ENCODE measurements around the gene CDH13.

Gene CDH13

GRCh38 chr16:83615141-83615952 lies 988.6 kb downstream of the CDH13 start:
- H3K9me3 ChIP-seq (ENCODE audit: insufficient read depth, low read length, severe bottlenecking), result no peaks in the 10 kb centered on the region
- H3K4me2 ChIP-seq (ENCODE audit: insufficient read depth, low read length), result no peak overlapping the region
- H2AFZ ChIP-seq (ENCODE audit: low read depth, low read length), result no peak overlapping the region
- TF ChIP-seq EZH2 (IDR thresholded peaks at IDR 0.05; ENCODE audit: borderline replicate concordance, low read depth, low read length, severe bottlenecking), result no peak
- TF ChIP-seq, protein P1, sequence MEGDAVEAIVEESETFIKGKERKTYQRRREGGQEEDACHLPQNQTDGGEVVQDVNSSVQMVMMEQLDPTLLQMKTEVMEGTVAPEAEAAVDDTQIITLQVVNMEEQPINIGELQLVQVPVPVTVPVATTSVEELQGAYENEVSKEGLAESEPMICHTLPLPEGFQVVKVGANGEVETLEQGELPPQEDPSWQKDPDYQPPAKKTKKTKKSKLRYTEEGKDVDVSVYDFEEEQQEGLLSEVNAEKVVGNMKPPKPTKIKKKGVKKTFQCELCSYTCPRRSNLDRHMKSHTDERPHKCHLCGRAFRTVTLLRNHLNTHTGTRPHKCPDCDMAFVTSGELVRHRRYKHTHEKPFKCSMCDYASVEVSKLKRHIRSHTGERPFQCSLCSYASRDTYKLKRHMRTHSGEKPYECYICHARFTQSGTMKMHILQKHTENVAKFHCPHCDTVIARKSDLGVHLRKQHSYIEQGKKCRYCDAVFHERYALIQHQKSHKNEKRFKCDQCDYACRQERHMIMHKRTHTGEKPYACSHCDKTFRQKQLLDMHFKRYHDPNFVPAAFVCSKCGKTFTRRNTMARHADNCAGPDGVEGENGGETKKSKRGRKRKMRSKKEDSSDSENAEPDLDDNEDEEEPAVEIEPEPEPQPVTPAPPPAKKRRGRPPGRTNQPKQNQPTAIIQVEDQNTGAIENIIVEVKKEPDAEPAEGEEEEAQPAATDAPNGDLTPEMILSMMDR (IDR thresholded peaks at IDR 0.05; ENCODE audit: borderline replicate concordance, extremely low read depth, low read length, poor library complexity, severe bottlenecking), result no peak
- no peaks in the 10 kb centered on the region for H3K79me2 ChIP-seq (ENCODE audit: insufficient read depth, low read length)
- H3K36me3 ChIP-seq (ENCODE audit: insufficient read depth, low read length), result no peaks in the 10 kb centered on the region
- no peaks in the 10 kb centered on the region for H3K4me1 ChIP-seq (ENCODE audit: insufficient read depth, low read length)
- no peak overlapping the region for H3K4me3 ChIP-seq (ENCODE audit: low read depth in 1 of 2, low read length in 2 of 2)
- H4K20me1 ChIP-seq (ENCODE audit: insufficient read depth, low read length), result no peaks in the 10 kb centered on the region
- no peak for DNase-seq
- H3K27ac ChIP-seq (ENCODE audit: low read length), result no peak overlapping the region
- ATAC-seq (ENCODE audit: insufficient read depth, low read depth), result no peak
- no peak overlapping the region for H3K9ac ChIP-seq (ENCODE audit: low read depth, low read length)
- H3K27me3 ChIP-seq (ENCODE audit: insufficient read depth, low read length, poor library complexity), result no peaks in the 10 kb centered on the region

- Histone ChIP-seq H3K79me2 (ENCODE audit: insufficient read depth, low read length) (no peaks in the 10 kb centered on the region), H3K4me2 (ENCODE audit: insufficient read depth, low read length) (no peak overlapping the region), H3K9me3 (ENCODE audit: insufficient read depth, low read length, severe bottlenecking) (no peaks in the 10 kb centered on the region), H3K9ac (ENCODE audit: low read depth, low read length) (no peak overlapping the region), H3K27me3 (ENCODE audit: insufficient read depth, low read length, poor library complexity) (no peaks in the 10 kb centered on the region), H2AFZ (ENCODE audit: low read depth, low read length) (no peak overlapping the region), H3K4me1 (ENCODE audit: insufficient read depth, low read length) (no peaks in the 10 kb centered on the region), H4K20me1 (ENCODE audit: insufficient read depth, low read length) (no peaks in the 10 kb centered on the region), H3K36me3 (ENCODE audit: insufficient read depth, low read length) (no peaks in the 10 kb centered on the region), H3K4me3 (ENCODE audit: low read depth in 1 of 2, low read length in 2 of 2) (no peak overlapping the region), H3K27ac (ENCODE audit: low read length) (no peak overlapping the region)
- no peak for TF ChIP-seq EZH2 (IDR thresholded peaks at IDR 0.05; ENCODE audit: borderline replicate concordance, low read depth, low read length, severe bottlenecking)
- TF ChIP-seq, protein P1 (IDR thresholded peaks at IDR 0.05; ENCODE audit: borderline replicate concordance, extremely low read depth, low read length, poor library complexity, severe bottlenecking), result no peak
- DNase-seq (no peak), ATAC-seq (ENCODE audit: insufficient read depth, low read depth) (no peak)
Observed at GRCh38 chr16:83615953-83616350, 989.2 kb downstream of the CDH13 start.

DNA sequence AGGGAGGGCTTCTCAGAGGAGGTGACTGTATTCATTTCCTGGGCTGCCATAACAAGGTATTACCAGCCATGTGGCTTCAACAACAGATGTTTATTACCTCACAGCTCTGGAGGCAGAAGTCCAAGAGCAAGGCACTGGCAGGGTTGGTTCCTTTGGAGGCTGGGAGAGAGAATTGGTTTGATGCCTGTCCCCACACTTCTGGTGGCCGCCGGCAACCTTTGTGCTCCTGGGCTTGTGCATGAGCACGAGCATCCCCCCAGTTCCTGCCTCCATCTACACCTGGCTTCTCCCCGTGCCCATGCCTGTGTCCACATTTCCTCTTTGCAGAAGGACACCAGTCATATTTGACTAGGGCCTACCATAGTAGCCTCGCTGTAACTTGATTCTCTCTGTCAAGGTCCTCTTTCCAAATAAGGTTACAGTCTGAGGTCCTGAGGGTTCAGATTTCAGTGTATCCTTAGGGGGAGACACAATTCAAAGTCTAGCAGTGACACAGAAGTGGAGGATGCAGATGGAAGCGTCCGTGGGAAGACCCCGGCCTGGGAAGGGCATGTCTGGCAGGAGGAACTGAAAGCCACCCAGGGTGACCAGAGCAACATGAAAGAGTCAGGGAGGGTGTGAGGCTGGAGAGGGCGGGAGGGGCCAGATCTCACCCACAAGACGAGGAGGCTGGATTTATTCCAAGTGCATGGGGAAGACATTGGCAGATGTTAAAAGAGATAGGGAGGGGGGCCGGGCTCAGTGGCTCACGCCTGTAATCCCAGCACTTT lies 992.8 kb downstream of the CDH13 start:
- no peak for TF ChIP-seq EZH2 (IDR thresholded peaks at IDR 0.05; ENCODE audit: borderline replicate concordance, low read depth, low read length, severe bottlenecking)
- TF ChIP-seq, protein P1 (IDR thresholded peaks at IDR 0.05; ENCODE audit: borderline replicate concordance, extremely low read depth, low read length, poor library complexity, severe bottlenecking), result no peak
- Histone ChIP-seq H4K20me1 (ENCODE audit: insufficient read depth, low read length) (no peaks in the 10 kb centered on the region), H3K36me3 (ENCODE audit: insufficient read depth, low read length) (no peaks in the 10 kb centered on the region), H3K27me3 (ENCODE audit: insufficient read depth, low read length, poor library complexity) (no peaks in the 10 kb centered on the region), H3K9me3 (ENCODE audit: insufficient read depth, low read length, severe bottlenecking) (no peaks in the 10 kb centered on the region), H3K4me3 (ENCODE audit: low read depth in 1 of 2, low read length in 2 of 2) (no peak overlapping the region), H3K79me2 (ENCODE audit: insufficient read depth, low read length) (no peaks in the 10 kb centered on the region), H3K4me1 (ENCODE audit: insufficient read depth, low read length) (no peaks in the 10 kb centered on the region), H2AFZ (ENCODE audit: low read depth, low read length) (no peak overlapping the region), H3K27ac (ENCODE audit: low read length) (no peak overlapping the region), H3K9ac (ENCODE audit: low read depth, low read length) (no peak overlapping the region), H3K4me2 (ENCODE audit: insufficient read depth, low read length) (no peak overlapping the region)
- DNase-seq (no peak), ATAC-seq (ENCODE audit: insufficient read depth, low read depth) (no peak)
